Hematopoietic multipotent progenitor cell treated with erythropoietin and hydrocortisone succinate and interleukin-3 and kit ligand, for 17 days (in vitro differentiated cells): Measurements from ENCODE around the gene ACVR2B.

Experiments used
- DNase-seq: peaks from one replicate; pipeline ENCODE4 v3.0.0-alpha.2; 2015; ENCODE audit warnings: low spot score

The ACVR2B gene

DNA sequence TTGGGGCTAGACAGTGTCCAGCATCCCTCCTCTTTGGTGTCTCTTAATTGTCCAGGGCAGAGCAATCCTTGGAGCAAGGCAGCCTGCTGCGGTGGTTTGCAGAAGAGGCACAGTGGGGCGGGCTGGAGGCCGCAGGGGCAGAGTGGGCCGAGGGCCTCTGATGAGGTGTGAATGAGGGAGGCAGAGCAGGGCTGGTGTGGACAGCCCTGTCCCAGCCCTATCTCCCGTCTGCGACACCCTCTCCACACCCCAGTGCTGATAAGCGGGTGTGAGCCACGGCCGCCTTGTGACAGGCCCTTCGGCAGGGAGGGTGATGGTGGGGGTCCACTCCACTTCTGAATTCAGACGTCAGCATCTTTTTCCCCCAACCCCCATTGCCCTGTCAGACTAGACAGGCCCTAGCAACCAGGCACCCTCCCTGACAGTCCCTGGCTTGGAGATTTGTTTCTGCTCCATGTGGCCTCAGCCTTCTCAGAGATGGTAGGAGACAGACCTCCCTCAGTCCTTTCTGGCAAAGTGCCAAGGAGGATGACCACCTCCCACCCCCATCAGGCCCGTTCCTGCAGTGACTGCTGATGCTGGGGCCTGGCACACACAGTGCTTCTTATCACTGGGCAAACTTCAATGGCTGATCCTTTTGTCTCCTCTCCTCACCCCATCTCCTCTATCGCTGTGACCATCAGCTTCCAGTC, 79.7 kb downstream of the ACVR2B start:
- no peak for DNase-seq

DNA sequence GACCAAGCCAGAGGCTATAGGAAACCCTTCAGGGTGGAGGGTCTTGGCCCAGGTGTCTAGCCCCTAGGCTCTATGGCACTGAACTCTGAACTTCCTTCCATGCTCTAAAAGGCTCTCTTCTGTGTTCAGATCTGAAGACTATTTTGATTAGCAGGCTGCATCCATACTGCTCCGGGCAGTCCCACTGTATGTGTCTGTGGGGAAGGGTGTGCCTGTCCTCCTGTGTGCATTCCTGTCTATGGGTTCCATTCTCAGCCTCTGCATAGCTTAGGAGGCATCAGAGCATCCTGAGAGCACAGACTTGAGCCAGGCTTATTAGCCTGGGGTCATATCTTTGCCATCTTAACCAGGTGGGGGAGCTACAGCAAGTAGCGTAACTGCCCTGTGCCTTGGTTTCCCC, 80.5 kb downstream of the ACVR2B start:
- no peak for DNase-seq

DNA sequence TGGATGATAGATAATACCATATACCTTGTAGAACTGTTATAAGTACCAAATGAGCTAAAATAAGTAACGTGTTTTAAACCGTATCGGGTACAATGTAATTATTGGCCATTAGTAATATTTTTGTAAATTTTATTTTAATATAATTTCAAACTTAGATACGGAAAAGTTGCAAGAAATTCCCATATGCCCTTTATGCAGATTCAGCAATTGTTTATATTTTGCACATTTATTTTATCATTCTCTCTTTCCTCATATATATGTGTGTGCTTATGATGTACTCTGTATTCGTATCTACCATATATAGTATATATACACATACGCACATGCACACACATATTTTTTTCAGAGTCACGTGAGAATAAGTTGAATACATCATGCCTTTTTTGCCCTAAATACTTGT, 80.9 kb downstream of the ACVR2B start:
- DNase-seq, result no peak

DNA sequence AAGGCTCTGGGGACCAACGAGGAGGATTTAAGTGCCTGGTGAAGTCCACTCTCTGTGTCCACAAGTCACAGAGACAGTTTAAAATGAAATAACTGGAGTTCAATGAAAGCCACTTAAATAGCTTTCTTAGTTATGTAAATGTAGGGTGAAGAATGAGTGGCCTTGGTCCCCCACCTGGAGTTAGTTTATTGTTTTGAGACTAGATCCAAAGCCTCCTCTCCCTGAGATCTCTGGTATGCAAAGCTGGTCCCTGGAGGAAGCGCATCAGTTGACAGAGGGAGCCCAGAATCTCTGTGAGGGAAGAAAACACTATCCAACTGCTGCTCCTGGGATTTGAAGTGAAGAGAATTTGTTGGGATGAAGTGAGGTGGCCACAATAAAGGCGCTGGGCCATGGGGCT, 83.0 kb downstream of the ACVR2B start:
- no peak for DNase-seq

DNA sequence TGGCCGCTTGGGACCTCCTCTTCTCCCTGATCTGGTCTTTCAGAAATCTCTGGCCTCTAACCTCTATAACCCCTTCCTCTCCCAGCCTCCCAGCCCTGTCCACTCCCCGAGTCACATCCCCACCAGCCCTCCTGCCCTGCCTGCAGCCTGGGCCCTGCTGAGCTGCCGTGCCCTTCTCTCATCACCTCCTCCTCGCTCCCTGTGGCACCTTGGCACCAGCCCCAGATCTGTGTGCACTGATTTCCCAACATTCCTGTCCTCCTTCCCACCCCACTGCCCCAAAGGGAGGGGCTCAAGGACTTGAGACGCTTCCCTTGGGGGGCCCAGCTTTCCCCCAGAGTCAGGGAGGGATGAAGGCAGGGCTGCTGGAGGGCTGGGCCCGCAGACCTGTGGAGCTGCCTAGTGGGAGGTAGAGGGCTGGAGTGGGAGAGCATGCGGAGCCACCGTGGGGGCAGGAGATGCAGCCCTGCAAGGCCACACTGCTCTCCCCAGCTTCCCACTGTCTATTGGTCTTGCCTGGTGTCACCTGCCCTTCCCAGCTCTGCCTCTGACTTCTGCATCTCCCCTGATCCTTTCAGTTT, 85.2 kb downstream of the ACVR2B start:
- no peak for DNase-seq

DNA sequence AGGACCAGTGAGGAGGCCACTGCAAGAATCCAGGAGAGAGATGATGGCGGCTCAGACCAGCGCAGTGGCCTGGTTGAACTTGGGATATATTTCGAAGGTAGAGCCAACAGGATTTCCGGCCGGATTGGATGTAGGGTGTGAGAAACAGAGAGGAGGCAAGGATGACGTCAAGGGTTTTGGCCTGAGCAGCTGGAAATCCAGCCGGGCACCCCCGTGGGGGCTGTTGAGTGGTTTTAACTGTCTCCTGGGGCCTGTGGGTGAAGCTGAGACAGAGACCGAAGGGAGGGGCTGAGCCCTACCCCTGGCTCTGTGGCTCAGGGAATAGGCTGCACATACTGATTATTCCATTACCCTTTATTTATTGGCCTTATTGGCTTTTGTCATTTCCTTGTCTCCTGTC, 88.1 kb downstream of the ACVR2B start:
- DNase-seq, result no peak
